GM21619 (cell line): ENCODE measurements around the gene PTPN5.

Experiments
- ATAC-seq: cut with Tn5 transposase; IDR thresholded peaks from one replicate; pipeline ENCODE4 v1.9.1; 2021; ENCODE audit not compliant: unreplicated experiment

Gene PTPN5

GRCh38 chr11:18743365-18743764 is 48.2 kb downstream of the PTPN5 start:
- ATAC-seq: no peak

GRCh38 chr11:18741783-18742182 is 49.8 kb downstream of the PTPN5 start:
- no peak for ATAC-seq

DNA sequence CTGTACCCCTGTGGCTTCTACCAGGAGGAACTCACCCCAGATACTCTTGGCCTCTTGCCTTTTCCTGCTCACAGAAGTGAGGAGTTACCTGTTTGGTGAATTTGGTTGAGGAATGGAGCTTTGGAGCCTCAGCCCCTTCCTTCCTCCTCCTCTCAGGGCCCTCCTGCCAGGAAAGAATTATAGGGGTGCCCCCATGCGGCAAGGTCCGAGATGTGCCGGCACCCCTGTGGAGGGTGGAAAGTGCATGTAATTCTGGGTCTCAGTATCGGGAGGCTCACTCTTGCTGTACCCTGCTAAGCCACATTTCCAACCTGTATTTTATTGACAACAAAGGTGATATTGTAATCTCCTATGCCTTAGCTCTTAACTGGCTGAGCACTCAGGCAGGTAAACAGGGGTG is 51.9 kb downstream of the PTPN5 start:
- ATAC-seq: no peak

GRCh38 chr11:18737642-18738041 is 54.0 kb downstream of the PTPN5 start:
- ATAC-seq: no peak

DNA sequence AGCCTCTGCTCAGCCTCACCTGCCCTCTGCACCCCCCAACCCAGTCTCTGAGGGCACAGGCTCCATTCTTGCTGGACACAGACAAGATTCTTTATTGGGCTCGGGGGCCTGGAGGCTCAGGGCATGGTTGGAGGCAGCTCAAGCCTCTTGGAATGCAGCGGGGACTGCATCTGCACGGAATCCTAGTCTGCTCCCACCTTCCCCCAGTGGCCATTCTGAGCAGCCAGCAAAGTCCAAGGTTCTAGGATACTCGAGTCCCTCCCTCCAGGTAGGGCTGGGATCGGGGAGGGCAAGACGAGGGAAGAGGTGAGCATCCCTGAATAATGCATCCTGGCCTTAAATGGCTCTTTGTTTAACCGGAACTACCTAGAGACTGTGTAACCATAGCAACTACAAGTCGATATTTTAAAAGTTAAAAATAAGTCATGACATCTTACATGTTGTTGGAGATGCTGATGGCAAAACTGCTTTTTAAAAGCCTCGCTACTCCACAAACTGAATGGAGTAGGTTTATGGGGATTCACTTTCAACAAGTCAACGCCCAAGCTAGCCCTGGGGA is 54.9 kb downstream of the PTPN5 start:
- no peak for ATAC-seq

DNA sequence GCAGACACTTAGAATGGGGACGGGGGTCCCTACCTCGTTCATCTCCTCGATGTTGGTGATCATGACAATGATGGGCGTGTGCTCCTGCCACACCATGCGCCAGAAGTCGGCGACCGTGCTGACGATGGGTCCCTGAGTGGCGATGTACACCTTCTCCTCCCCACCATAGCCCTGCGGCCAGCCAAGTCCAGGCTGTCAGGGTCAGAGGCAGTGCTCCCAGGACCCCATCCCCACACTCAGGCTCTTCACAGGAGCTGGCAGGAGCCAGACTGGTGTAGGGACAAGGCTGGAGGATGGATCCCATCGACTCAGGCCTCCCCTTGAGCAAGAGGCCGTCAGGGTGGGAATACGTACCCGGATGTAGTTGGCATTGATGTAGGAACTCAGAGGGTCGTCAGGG is 58.4 kb downstream of the PTPN5 start:
- ATAC-seq: no peak

DNA sequence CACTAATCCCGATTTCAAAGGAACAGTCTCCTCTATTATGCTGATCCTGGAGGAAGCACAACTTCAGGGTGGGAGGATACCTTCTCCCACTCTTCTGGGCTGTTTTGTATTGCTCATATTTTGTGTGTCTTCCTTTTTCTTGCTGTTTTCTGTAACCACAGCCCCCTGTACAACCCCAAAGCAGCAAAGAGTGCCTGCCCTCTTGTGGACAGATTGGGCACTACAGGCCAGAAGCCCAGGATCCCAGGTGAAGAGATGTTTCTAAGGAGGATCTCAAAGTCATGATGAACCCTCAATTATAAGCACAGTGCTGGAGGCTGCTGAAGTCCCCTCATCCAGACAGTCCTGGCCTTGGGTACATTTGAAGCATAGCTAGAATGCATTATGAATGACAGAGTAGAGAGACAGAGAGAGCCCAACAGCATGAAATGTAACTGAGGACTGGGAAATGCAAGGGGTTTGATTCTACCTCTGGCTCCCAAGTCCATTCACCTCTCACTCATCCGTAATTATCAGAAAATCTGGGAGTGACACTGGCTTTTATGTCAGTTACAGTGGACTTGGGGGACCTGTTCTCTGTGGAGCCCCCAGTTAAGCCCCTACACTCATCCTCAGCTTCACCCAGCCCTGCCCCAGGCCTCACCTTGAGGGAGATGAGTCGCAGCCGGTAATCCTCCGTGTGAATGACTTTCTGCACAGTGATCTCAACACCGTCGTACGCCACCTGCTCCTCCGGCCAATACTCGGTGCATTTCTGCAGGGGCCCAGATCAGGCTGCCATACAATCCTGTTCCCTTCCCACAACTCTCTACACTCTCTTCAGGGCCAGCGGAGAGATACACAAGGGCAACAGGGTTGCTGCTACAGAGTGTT is 59.4 kb downstream of the PTPN5 start:
- peak; percentile 53 for ATAC-seq

GRCh38 chr11:18731441-18731840 is 60.2 kb downstream of the PTPN5 start:
- no peak for ATAC-seq

GRCh38 chr11:18730020-18730419 is 61.6 kb downstream of the PTPN5 start:
- ATAC-seq: no peak

DNA sequence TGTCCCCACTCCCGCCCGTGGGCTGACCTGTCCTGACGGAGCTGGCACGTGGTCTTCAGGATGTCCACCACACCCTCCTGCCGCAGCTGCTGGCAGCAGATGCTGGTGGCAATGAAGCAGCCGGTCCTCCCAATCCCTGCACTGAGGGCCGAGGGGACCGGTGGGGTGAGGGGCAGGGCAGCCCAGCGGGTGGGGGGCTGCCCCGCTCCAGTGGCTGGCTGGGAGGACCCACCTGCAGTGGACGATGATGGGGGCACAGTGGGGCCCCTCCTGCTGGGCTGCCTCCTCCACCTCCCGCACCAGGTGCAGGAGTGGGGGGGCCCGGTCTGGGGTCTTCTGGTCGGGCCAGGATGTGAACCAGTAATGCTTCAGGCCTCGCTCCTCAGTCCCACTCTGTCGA is 62.2 kb downstream of the PTPN5 start:
- ATAC-seq: no peak

DNA sequence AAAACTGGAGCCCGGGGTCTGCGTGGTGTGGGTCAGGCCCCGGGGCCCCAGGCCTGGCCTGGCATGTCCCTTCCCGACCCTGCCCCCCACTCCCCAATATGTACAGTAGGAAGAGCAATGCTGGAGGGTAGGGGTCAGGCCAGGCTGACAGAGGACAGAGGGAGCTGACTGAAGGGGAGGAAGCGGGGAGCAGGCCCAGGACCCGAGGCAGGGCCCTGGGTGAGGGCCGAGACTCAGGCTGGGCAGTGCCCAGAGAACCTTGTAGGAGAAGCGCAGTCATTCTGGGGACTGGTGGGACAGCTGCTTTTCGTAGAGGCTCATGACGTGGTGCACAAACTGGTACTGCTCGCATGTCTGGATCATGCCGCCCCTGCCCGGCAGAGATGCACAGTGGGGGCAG is 62.9 kb downstream of the PTPN5 start:
- ATAC-seq: no peak

- ATAC-seq: no peak
Observed at GRCh38 chr11:18727479-18728236, 63.9 kb downstream of the PTPN5 start.

DNA sequence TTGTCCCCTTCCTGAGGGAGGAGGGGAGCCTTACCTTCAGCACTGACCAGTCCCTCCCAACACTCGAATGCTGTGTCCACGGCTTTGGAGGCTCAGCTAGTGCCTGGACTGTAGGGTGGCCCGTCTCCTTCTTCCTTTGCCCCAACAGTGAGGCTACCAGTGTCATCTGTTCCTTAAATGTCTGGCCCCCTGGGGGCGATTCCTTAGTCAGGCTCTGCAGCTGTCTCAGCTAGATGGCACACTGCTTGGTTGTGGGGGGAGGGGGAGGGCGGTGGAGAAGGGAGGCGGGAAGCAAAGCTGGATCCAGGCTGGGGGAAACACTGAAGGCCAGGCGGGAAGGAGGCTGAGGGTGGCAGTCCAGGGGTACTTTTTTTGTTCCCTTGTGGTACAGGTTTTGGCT is 65.6 kb downstream of the PTPN5 start, which contains the start of gene IGSF22:
TSS of gene IGSF22 (minus strand) at position 149 of the 400 bp plus-strand sequence. CDS start 1,952 bp downstream, outside the sequence.
- ATAC-seq: no peak

DNA sequence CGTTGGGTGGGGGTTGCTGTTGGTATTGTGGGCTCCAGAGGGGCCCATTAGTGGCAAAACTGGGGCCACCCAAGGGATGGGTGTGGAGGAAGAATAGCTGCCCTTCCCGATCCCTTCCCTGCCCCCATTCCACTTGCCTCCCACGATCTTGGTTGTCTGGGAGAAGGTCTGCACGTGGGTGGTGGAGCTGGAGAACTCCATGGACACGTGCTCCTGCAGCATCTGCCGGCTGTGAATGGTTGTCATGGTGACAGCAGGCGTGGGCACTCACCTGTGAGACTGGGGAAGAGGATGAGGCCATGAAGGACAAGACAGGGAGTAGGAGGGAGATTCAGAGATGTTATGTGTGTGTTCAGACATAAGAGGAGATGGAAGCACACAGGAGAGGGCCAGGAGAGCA is 67.6 kb downstream of the PTPN5 start:
- ATAC-seq: no peak

- ATAC-seq: peak; percentile 20
Observed at GRCh38 chr11:18722293-18722637, 69.3 kb downstream of the PTPN5 start.

DNA sequence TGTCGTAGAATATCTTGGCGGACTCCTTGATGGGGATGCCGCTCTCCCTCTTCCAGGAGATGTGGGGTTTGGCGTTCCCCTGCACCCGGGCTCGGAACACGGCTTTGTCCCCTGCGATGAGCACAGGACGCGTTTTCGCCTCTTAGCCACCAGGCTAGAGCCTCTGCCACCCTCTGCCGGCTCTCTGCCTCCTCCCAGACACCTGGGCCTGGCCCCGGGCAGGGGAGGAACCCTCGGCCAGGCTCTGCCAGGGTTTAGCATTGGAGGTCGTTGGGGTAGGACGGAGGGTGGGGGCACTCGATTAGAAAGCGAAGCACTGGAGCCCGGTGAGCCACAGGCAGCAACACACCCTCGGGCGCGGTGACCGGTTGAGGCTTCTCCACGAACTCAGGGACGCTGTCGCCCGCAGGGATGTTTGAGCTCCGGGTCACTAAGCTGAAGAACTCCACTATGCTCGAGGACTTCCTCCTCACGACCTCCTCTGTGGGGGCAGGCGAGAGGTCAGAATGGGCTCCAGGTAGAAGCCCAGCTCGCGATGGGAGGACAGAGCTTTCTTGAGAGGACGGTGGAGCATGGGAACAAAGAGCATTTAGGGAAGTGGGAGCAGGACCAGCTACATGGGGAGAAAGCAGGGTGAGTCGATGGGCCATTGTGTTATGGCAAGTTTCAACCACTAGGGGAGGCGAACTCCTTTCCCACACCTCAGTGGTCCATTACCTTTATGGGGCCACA is 69.9 kb downstream of the PTPN5 start:
- peak; percentile 76 for ATAC-seq

- peak; percentile 48 for ATAC-seq
Observed at GRCh38 chr11:18720808-18721560, 70.6 kb downstream of the PTPN5 start.

DNA sequence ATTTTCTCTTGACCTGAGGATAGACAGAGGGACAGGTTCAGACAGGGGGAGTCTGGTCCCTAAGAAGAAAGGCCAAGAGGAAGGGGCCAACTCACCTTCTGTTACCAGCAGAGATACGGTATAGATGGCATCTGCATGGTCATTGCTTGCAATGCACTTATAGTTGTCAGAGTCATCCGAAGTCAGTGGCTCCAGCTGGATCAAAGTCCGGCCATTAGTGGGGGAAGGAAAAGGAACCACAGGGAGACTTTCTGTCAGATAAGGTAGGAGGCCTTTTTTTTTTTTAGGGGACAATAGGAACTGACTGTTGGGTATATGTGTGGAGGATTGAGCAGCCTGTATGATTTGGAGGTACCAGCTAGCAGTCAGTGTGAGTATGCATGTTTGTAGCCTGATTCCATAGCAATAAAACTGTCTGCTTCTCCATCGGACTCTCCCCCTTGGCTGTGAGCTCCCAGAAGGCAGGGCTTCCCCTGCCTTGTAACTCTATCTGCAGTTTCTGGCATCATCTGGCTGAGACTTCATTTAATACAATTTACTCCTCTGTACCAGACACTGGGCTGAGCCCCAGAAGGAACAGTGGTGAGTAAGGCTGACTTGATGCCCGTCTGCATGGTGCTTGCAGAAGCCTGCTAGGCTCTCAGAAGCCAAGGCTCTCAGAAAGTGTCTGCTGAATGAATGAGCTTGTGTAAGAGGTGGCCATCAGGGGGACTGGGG is 71.3 kb downstream of the PTPN5 start:
- no peak for ATAC-seq

- ATAC-seq: no peak
Observed at GRCh38 chr11:18715476-18715875, 76.1 kb downstream of the PTPN5 start.

DNA sequence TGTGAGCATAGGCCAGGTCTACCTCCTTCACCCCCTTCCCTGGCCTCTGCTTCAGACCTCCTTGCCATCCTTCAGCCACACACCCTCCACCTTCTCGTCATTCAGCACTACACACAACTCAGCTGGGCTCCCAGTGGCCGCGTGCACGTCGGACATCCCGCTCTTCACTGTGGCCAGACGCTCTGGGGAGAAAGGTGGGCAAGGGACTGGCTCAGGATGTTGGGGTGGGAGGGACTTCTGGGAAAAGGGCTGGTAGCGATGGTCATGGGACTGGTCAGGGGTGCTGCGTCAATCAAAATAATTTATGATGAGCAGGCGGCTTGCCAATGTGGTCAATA is 77.2 kb downstream of the PTPN5 start:
- ATAC-seq: no peak
